Endothelial cell of umbilical vein (primary cell): ENCODE data around the gene P4HB. TPM values are rescaled to one million over a fixed set of nuclear protein-coding genes. Genes with fewer than 3 reads are reported as not detected.

Experiments
- BruUV-seq: library from RNA; stranded (reverse); fragments of 400-500 nt; replicated peaks from 2 replicates; lab custom pipeline; 2021; lab: Mats Ljungman, UMichigan
- CTCF ChIA-PET: fragments of 300-600, 350-600 bp; sonication (Branson Sonifier 250); formaldehyde crosslinking; loops from one replicate; lab custom pipeline; 2021; ENCODE audit warnings: antibody characterized with exemption, inconsistent platforms; lab: Charles Lee
- POLR2A ChIA-PET: fragments of 300-600, 350-600 bp; sonication (Branson Sonifier 250); formaldehyde crosslinking; loops from one replicate; lab custom pipeline; 2021; ENCODE audit warnings: antibody characterized with exemption, inconsistent platforms; lab: Charles Lee
- DNase-seq: peaks from one replicate; pipeline ENCODE4 v3.0.0-alpha.2; 2011; ENCODE audit warnings: low read depth, low spot score
- FAIRE-seq: peaks from 2 replicates; lab custom pipeline; 2011; peaks lifted over from hg19 to GRCh38; lab: Jason Lieb, UNC
- H2AFZ ChIP-seq: 2 replicates; pipeline ENCODE4 v1.6.0; 2012; ENCODE audit warnings: low read depth, low read length, control low read depth, inconsistent platforms
- H3K27ac ChIP-seq: 2 replicates; pipeline ENCODE4 v1.5.1; 2011; ENCODE audit warnings: low read depth, mild to moderate bottlenecking, control low read depth, low read length, moderate library complexity; ENCODE audit not compliant: insufficient read depth
- H3K27me3 ChIP-seq, 2 experiments: 2 replicates each; pipeline versions ENCODE4 v1.6.0 to v1.6.1; 2011; ENCODE audit warnings: low read length in 2 of 2, mixed read lengths in 1 of 2; ENCODE audit not compliant: control insufficient read depth in 2 of 2, insufficient read depth in 2 of 2
- H3K36me3 ChIP-seq, 2 experiments: 2 replicates in 1 of 2; 3 replicates in 1 of 2; pipeline ENCODE4 v1.5.1; 2011; ENCODE audit warnings: low read length in 2 of 2, mild to moderate bottlenecking in 1 of 2, moderate library complexity in 1 of 2; ENCODE audit not compliant: control insufficient read depth in 2 of 2, insufficient read depth in 2 of 2; ENCODE audit errors: extremely low read depth in 1 of 2
- H3K4me1 ChIP-seq: 3 replicates; pipeline ENCODE4 v1.5.1; 2011; ENCODE audit warnings: mild to moderate bottlenecking, low read length; ENCODE audit not compliant: control insufficient read depth, insufficient read depth; ENCODE audit errors: extremely low read depth
- H3K4me2 ChIP-seq: 2 replicates; pipeline ENCODE4 v1.6.1; 2011; ENCODE audit warnings: low read length, control low read depth, mixed read lengths; ENCODE audit not compliant: insufficient read depth
- H3K4me3 ChIP-seq, 3 experiments: fragments of 200-600 bp in 1 of 3; sonication (generic), shearing (Covaris generic) in 1 of 3; replicated peaks in 1 of 3; 2 replicates each; pipeline ENCODE4 v1.5.1; 2011 to 2016; ENCODE audit warnings: control low read depth in 3 of 3, low read length in 3 of 3, mild to moderate bottlenecking in 2 of 3, inconsistent platforms in 1 of 3, low read depth in 1 of 3, moderate library complexity in 1 of 3; ENCODE audit not compliant: insufficient read depth in 1 of 3
- H3K79me2 ChIP-seq: 2 replicates; pipeline ENCODE4 v1.6.0; 2012; ENCODE audit warnings: low read length, inconsistent platforms; ENCODE audit not compliant: control insufficient read depth, insufficient read depth
- H3K9ac ChIP-seq: replicated peaks from 2 replicates; pipeline ENCODE3; 2011; ENCODE audit warnings: low read length, control low read depth; ENCODE audit not compliant: insufficient read depth; ENCODE audit errors: extremely low read depth
- H3K9me1 ChIP-seq: replicated peaks from 3 replicates; pipeline ENCODE4 v1.6.0; 2011; ENCODE audit warnings: mild to moderate bottlenecking, low read length; ENCODE audit not compliant: control insufficient read depth, insufficient read depth; ENCODE audit errors: extremely low read depth
- H3K9me3 ChIP-seq: replicated peaks from 2 replicates; pipeline ENCODE4 v1.5.1; 2012; ENCODE audit warnings: low read length, inconsistent platforms; ENCODE audit not compliant: control insufficient read depth, insufficient read depth
- H4K20me1 ChIP-seq: replicated peaks from 2 replicates; pipeline ENCODE3; 2011; ENCODE audit warnings: mild to moderate bottlenecking, low read length; ENCODE audit not compliant: control insufficient read depth, insufficient read depth; ENCODE audit errors: extremely low read depth
- CTCF ChIP-seq, 2 donors: IDR thresholded peaks; 1 replicate in 1 of 2; 2 replicates in 1 of 2; pipeline ENCODE4 v1.5.1; 2011; ENCODE audit warnings: low read length in 2 of 2, mild to moderate bottlenecking in 2 of 2, moderate library complexity in 2 of 2, control low read depth in 1 of 2, inconsistent platforms in 1 of 2, low read depth in 1 of 2; ENCODE audit not compliant: insufficient read depth in 1 of 2; ENCODE audit errors: extremely low read depth in 1 of 2
- EZH2 ChIP-seq: IDR thresholded peaks from 2 replicates; pipeline ENCODE4 v1.6.1; 2012; ENCODE audit warnings: borderline replicate concordance, low read depth, mild to moderate bottlenecking, moderate library complexity, low read length, inconsistent platforms; ENCODE audit not compliant: severe bottlenecking
- FOS ChIP-seq: IDR thresholded peaks from 2 replicates; pipeline ENCODE4 v1.6.1; 2011; ENCODE audit warnings: mild to moderate bottlenecking, low read length, moderate library complexity, borderline replicate concordance; ENCODE audit not compliant: insufficient read depth
- GATA2 ChIP-seq: IDR thresholded peaks from 2 replicates; pipeline ENCODE4 v1.7.0; 2011; ENCODE audit warnings: low read depth, mild to moderate bottlenecking, moderate library complexity, mixed read lengths, low read length; ENCODE audit not compliant: insufficient read length, insufficient read depth
- JUN ChIP-seq: IDR thresholded peaks from 2 replicates; pipeline ENCODE4 v1.6.1; 2011; ENCODE audit warnings: borderline replicate concordance, low read depth; ENCODE audit not compliant: insufficient read length, insufficient read depth
- MAX ChIP-seq: IDR thresholded peaks from 2 replicates; pipeline ENCODE4 v1.6.1; 2011; ENCODE audit not compliant: insufficient read depth, insufficient read length
- MYC ChIP-seq: IDR thresholded peaks from one replicate; pipeline ENCODE4 v1.6.1; 2011; ENCODE audit warnings: mild to moderate bottlenecking, low read depth, low read length
- POLR2A ChIP-seq: IDR thresholded peaks from 2 replicates; pipeline ENCODE4 v1.6.1; 2012; ENCODE audit warnings: low read depth, mild to moderate bottlenecking, control low read depth, low read length
- POLR2AphosphoS5 ChIP-seq: IDR thresholded peaks from 2 replicates; pipeline ENCODE4 v1.6.1; 2012; ENCODE audit warnings: low read depth, mild to moderate bottlenecking, control low read depth, low read length, moderate library complexity; ENCODE audit not compliant: insufficient read depth
- dilution Hi-C: fragments of 300-500 bp; cut with MboI; formaldehyde crosslinking; loops from one replicate; pipeline ENCODE4 v1.15.0; 2019; ENCODE audit warnings: low sequenced_read_pairs; ENCODE audit not compliant: extremely low pct_ligation_motif_present
- intact Hi-C: fragments of 100-400 bp; cut with micrococcal nuclease; formaldehyde crosslinking; loops from one replicate; pipeline ENCODE4 v1.10.0; 2022
- polyA plus RNA-seq, 4 experiments: library from polyadenylated mRNA; depleted of rRNA in 3 of 4; stranded (reverse) in 3 of 4; unstranded in 1 of 4; fragments of >200 nt; gene quantifications; 2 replicates each; pipeline versions ENCODE4 v1.2.1 to v1.2.3, GENCODE V29; 2011 to 2012; ENCODE audit warnings: missing spikeins in 1 of 4
- total RNA-seq: library from RNA; stranded (reverse); gene quantifications from 2 replicates; pipeline ENCODE4 v1.2.3, GENCODE V29; 2021

Gene P4HB
- total and polyA plus RNA-seq, 2 donors (not counting 3 experiments of a cell fraction or from before 2014, with no cell fraction given) = 201 to 988 TPM

GRCh38 chr17:81842378-81842724 is 18.0 kb downstream of the P4HB start:
- FAIRE-seq = no peak
- intact Hi-C loops = no loop called here

More at GRCh38 chr17:81842378-81842724, 18.0 kb downstream of the P4HB start:
- Histone ChIP-seq H3K9me3 (no peaks in the 10 kb centered on the region), H3K27ac (no peak overlapping the region), H4K20me1 (no peaks in the 10 kb centered on the region), H3K27me3 (no peaks in the 10 kb centered on the region), H3K4me3 (no peak overlapping the region), H3K4me2 (no peak overlapping the region), H3K9me1 (no peaks in the 10 kb centered on the region), H3K36me3 (peaks cover 23 to 47% of the 10 kb centered on the region in 2 experiments), H3K9ac (no peak overlapping the region), H3K4me1 (no peaks in the 10 kb centered on the region), H3K79me2 (no peaks in the 10 kb centered on the region), H2AFZ (no peak overlapping the region)
- TF ChIP-seq FOS (no peak), EZH2 (no peak), GATA2 (no peak), JUN (no peak), MAX (no peak), POLR2AphosphoS5 (no peak), POLR2A (no peak), CTCF (IDR thresholded peaks at IDR 0.05; ENCODE audit: extremely low read depth in 1 of 2, insufficient read depth in 1 of 2, low read depth in 1 of 2, low read length in 2 of 2) (no peak), MYC (no peak)
- CTCF ChIA-PET = no interaction called here
- POLR2A ChIA-PET = no interaction called here
- dilution Hi-C loops = no loop called here
- BruUV-seq = no TSS peak
- DNase-seq = no peak
